NCI-H69 (cell line): ENCODE measurements around the gene HECTD4.
"Not testable (repeated sequence)": the region's sequence is repeated elsewhere in the genome, so short reads cannot be mapped to it uniquely, and the experiment has no call there.

Experiments used
- DNase-seq: peaks from one replicate; lab custom pipeline; 2025; lab: John Stamatoyannopoulos, UW

Gene HECTD4

GRCh38 chr12:112354399-112354798, 27.8 kb downstream of the HECTD4 start:
- DNase-seq = peak; percentile 43

GRCh38 chr12:112353393-112353792, 28.8 kb downstream of the HECTD4 start:
- peak; percentile 31 for DNase-seq

- DNase-seq = no peak
Observed at GRCh38 chr12:112352921-112353320, 29.3 kb downstream of the HECTD4 start.

- DNase-seq = peak; percentile 29
Observed at GRCh38 chr12:112350593-112351592, 31.3 kb downstream of the HECTD4 start.

GRCh38 chr12:112349431-112349830, 32.8 kb downstream of the HECTD4 start:
- peak; percentile 94 for DNase-seq

GRCh38 chr12:112348926-112349325, 33.3 kb downstream of the HECTD4 start:
- DNase-seq = not testable (repeated sequence)

GRCh38 chr12:112347581-112347982, 34.6 kb downstream of the HECTD4 start:
- DNase-seq = peak; percentile 90

GRCh38 chr12:112346194-112346593, 36.0 kb downstream of the HECTD4 start:
- no peak for DNase-seq

GRCh38 chr12:112344220-112344619, 38.0 kb downstream of the HECTD4 start:
- no peak for DNase-seq

GRCh38 chr12:112342587-112342986, 39.6 kb downstream of the HECTD4 start:
- DNase-seq = no peak

- DNase-seq = peak; percentile 97
Observed at GRCh38 chr12:112341046-112341825, 41.0 kb downstream of the HECTD4 start.

- peak; percentile 74 for DNase-seq
Observed at GRCh38 chr12:112340230-112340629, 42.0 kb downstream of the HECTD4 start.

GRCh38 chr12:112334999-112335398, 47.2 kb downstream of the HECTD4 start:
- not testable (repeated sequence) for DNase-seq

GRCh38 chr12:112333019-112333418, 49.2 kb downstream of the HECTD4 start:
- DNase-seq = no peak

GRCh38 chr12:112331886-112332285, 50.3 kb downstream of the HECTD4 start:
- DNase-seq = no peak

GRCh38 chr12:112330706-112331105, 51.5 kb downstream of the HECTD4 start:
- DNase-seq = no peak

GRCh38 chr12:112328456-112329124, 53.6 kb downstream of the HECTD4 start:
- DNase-seq = no peak

GRCh38 chr12:112327209-112327938, 54.9 kb downstream of the HECTD4 start:
- DNase-seq = peak; percentile 41

GRCh38 chr12:112325622-112326207, 56.5 kb downstream of the HECTD4 start:
- no peak for DNase-seq

- DNase-seq = no peak
Observed at GRCh38 chr12:112325157-112325556, 57.1 kb downstream of the HECTD4 start.
